ENCODE measurements around the gene MPPED2. TPM values are rescaled to one million over a fixed set of nuclear protein-coding genes. Genes with fewer than 3 reads are reported as not detected.

MPPED2 gene
- polyA plus RNA-seq, 3 donors: 0.29 to 0.59 (median 0.52) TPM

- H3K4me3 ChIP-seq (replicated peaks in 1 of 3; ENCODE audit: low read depth in 2 of 3, low read length in 3 of 3): no peak overlapping the region
- peak overlapping the region in 1 of 7 donors; percentile 78 for H3K27ac Mint-ChIP-seq
- TF ChIP-seq CTCF (IDR thresholded peaks at IDR 0.05): no peak
- H3K27ac ChIP-seq (ENCODE audit: low read depth in 1 of 2, low read length in 2 of 2): no peak overlapping the region
- no peaks in the 10 kb centered on the region for H3K27me3 Mint-ChIP-seq (ENCODE audit: low read depth in 3 of 3)
- no peaks in the 10 kb centered on the region for H3K9me3 Mint-ChIP-seq
- no peak for DNase-seq
- no peak overlapping the region for H3K9ac ChIP-seq (ENCODE audit: insufficient read depth, low read length, poor library complexity, severe bottlenecking)
- H3K36me3 ChIP-seq (replicated peaks in 1 of 2; ENCODE audit: control insufficient read depth in 1 of 2, insufficient read depth in 2 of 2, low read length in 2 of 2): no peaks in the 10 kb centered on the region
- no peaks in the 10 kb centered on the region for H3K79me2 ChIP-seq (ENCODE audit: insufficient read depth, low read length)
- H3K4me3 Mint-ChIP-seq: no peak overlapping the region
- H3K27me3 ChIP-seq (ENCODE audit: control insufficient read depth in 2 of 2, insufficient read depth in 2 of 2, low read length in 2 of 2): no peaks in the 10 kb centered on the region
- no peaks in the 10 kb centered on the region for H4K20me1 ChIP-seq (ENCODE audit: insufficient read depth, low read length)
- WGBS (ENCODE audit: insufficient coverage): no CpG with 5 or more reads among the region's 2 CpGs
- H3K4me1 Mint-ChIP-seq: no peaks in the 10 kb centered on the region
- H3K4me2 ChIP-seq (replicated peaks; ENCODE audit: extremely low read depth, low read length, poor library complexity, severe bottlenecking): no peak overlapping the region
- no peaks in the 10 kb centered on the region for H3K36me3 Mint-ChIP-seq
- no peaks in the 10 kb centered on the region for H3K4me1 ChIP-seq (ENCODE audit: control insufficient read depth in 1 of 2, insufficient read depth in 2 of 2, low read length in 2 of 2)
- no peaks in the 10 kb centered on the region for H3K9me3 ChIP-seq (replicated peaks in 1 of 2; ENCODE audit: control insufficient read depth in 1 of 2, insufficient read depth in 1 of 2, low read length in 2 of 2)
- no peak overlapping the region for H2AFZ ChIP-seq (ENCODE audit: insufficient read depth, low read depth, low read length, poor library complexity, severe bottlenecking)
- intact Hi-C loops (cut with micrococcal nuclease): no loop called here
Measured at GRCh38 chr11:30533445-30533947, 52.7 kb downstream of the MPPED2 start.

- Mint-ChIP-seq H3K27me3 (ENCODE audit: low read depth in 3 of 3) (peaks cover 0 to 1% (median 0%) of the 10 kb centered on the region in 3 donors), H3K27ac (peak overlapping the region in 1 of 7 donors; percentile 7), H3K4me1 (no peaks in the 10 kb centered on the region), H3K9me3 (peaks cover 0 to 4% (median 0%) of the 10 kb centered on the region in 7 donors), H3K4me3 (no peak overlapping the region), H3K36me3 (no peaks in the 10 kb centered on the region)
- TF ChIP-seq CTCF (IDR thresholded peaks at IDR 0.05): no peak
- Histone ChIP-seq H3K9ac (ENCODE audit: insufficient read depth, low read length, poor library complexity, severe bottlenecking) (no peak overlapping the region), H3K27ac (ENCODE audit: low read depth in 1 of 2, low read length in 2 of 2) (no peak overlapping the region), H3K4me1 (ENCODE audit: control insufficient read depth in 1 of 2, insufficient read depth in 2 of 2, low read length in 2 of 2) (no peaks in the 10 kb centered on the region), H3K9me3 (replicated peaks in 1 of 2; ENCODE audit: control insufficient read depth in 1 of 2, insufficient read depth in 1 of 2, low read length in 2 of 2) (no peaks in the 10 kb centered on the region), H3K79me2 (ENCODE audit: insufficient read depth, low read length) (no peaks in the 10 kb centered on the region), H4K20me1 (ENCODE audit: insufficient read depth, low read length) (no peaks in the 10 kb centered on the region), H3K27me3 (ENCODE audit: control insufficient read depth in 2 of 2, insufficient read depth in 2 of 2, low read length in 2 of 2) (no peaks in the 10 kb centered on the region), H3K4me3 (replicated peaks in 1 of 3; ENCODE audit: low read depth in 2 of 3, low read length in 3 of 3) (no peak overlapping the region), H3K4me2 (replicated peaks; ENCODE audit: extremely low read depth, low read length, poor library complexity, severe bottlenecking) (no peak overlapping the region), H2AFZ (ENCODE audit: insufficient read depth, low read depth, low read length, poor library complexity, severe bottlenecking) (no peak overlapping the region), H3K36me3 (replicated peaks in 1 of 2; ENCODE audit: control insufficient read depth in 1 of 2, insufficient read depth in 2 of 2, low read length in 2 of 2) (no peaks in the 10 kb centered on the region)
- 60% methylated on average over 2 of the region's 3 CpGs for WGBS (ENCODE audit: insufficient coverage)
- DNase-seq: no peak
- intact Hi-C loops (cut with micrococcal nuclease): no loop called here
Measured at GRCh38 chr11:30527566-30527965, 58.6 kb downstream of the MPPED2 start.

All from CD14-positive monocyte (primary cell).